Uterus (tissue), 4 donors: ENCODE data around the gene NCAPD2. TPM values are rescaled to one million over a fixed set of nuclear protein-coding genes. Genes with fewer than 3 reads are reported as not detected.

Experiments
- DNase-seq, 2 donors: peaks; one replicate each; pipeline ENCODE4 v3.0.0-alpha.2; 2019 to 2020
- H3K27ac ChIP-seq, 2 donors: fragments of 200-600 bp; sonication (generic); 1 replicate in 1 of 2; 2 replicates in 1 of 2; pipeline ENCODE4 v1.5.1; 2016 to 2018
- H3K27me3 ChIP-seq, 2 donors: fragments of 200-600 bp; sonication (generic); one replicate each; pipeline ENCODE4 v1.5.1; 2018 to 2019; ENCODE audit warnings: control low read depth in 1 of 2
- H3K36me3 ChIP-seq, 2 donors: fragments of 200-600 bp; sonication (generic); one replicate each; pipeline ENCODE4 v1.5.1; 2019; ENCODE audit warnings: control low read depth in 1 of 2
- H3K4me1 ChIP-seq, 2 donors: fragments of 200-600 bp; sonication (generic); one replicate each; pipeline ENCODE4 v1.5.1; 2018 to 2019; ENCODE audit warnings: control low read depth in 1 of 2
- H3K4me3 ChIP-seq, 2 donors: fragments of 200-600 bp; sonication (generic); 1 replicate in 1 of 2; 2 replicates in 1 of 2; pipeline ENCODE4 v1.5.1; 2018 to 2019; ENCODE audit warnings: mild to moderate bottlenecking in 1 of 2
- H3K9me3 ChIP-seq, 2 donors: fragments of 200-600 bp; sonication (generic); one replicate each; pipeline ENCODE4 v1.5.1; 2019; ENCODE audit warnings: control low read depth in 1 of 2
- POLR2A ChIP-seq, 2 donors: fragments of 450-650 bp; IDR thresholded peaks; one replicate each; pipeline ENCODE4 v1.6.1; 2016; ENCODE audit warnings: antibody characterized with exemption in 2 of 2, mild to moderate bottlenecking in 1 of 2, moderate library complexity in 1 of 2
- intact Hi-C: fragments of 100-400 bp; cut with DNase I; formaldehyde crosslinking; loops from one replicate; pipeline ENCODE4 v1.15.1; 2023; ENCODE audit warnings: low total_unique reads
- small RNA-seq: library from RNA; depleted of rRNA; stranded (forward); fragments of <200 nt; gene quantifications from one replicate; pipeline ENCODE3, GENCODE V24; 2016
- total RNA-seq, 4 donors: library from RNA; depleted of rRNA in 3 of 4; stranded (reverse); fragments of >200 nt in 3 of 4; gene quantifications; one replicate each; pipeline versions ENCODE4 v1.1.0 to v1.2.4, GENCODE V29; 2014 to 2023
- TF ChIP-seq, protein P1 (sequence below), 4 experiments: fragments of 200-600 bp in 2 of 4; fragments of 450-650 bp in 2 of 4; sonication (generic) in 2 of 4; IDR thresholded peaks; one replicate each; pipeline ENCODE4 v1.5.1; 2016 to 2019; ENCODE audit warnings: antibody characterized with exemption in 4 of 4, mild to moderate bottlenecking in 2 of 4, moderate library complexity in 1 of 4
- donor health status: DM: yes; HTN: yes; CAD: no.

Gene NCAPD2
- total RNA-seq, 4 donors from 2014 or later: 2.8 to 145 (median 19.3) TPM

DNA sequence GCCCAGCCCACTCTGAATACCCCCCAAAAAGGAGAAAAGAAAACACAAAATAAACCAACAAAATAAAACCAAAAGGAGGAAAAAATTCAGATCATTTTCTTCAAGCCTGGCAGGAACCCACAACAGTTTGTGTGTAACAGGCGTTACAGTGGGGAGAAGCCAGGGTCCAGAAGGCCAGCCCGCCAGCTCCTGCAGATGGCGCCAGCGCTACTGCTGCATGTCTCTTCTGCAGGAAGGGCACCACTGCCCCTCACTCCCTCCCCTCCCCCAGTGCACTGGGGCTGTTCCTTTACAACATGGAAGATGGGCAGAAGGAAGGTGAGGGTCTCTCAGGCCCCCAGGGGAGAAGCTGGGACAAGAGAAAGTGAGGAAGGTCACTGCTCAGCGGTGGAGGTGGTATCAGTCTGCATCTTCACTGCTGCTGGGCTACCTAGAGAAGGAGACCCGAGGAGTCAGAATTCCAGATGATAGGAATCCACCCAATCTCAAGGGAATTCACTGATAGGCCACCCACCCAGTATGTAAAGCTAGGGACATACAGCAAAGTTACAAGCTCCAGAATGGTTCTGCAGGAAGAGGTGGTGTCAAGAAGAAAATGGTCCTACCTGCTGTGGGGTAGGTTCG is 76.5 kb downstream of the NCAPD2 start:
- Histone ChIP-seq H3K4me1 (no peaks in the 10 kb centered on the region), H3K36me3 (no peaks in the 10 kb centered on the region), H3K27ac (no peak overlapping the region), H3K4me3 (no peak overlapping the region), H3K9me3 (no peaks in the 10 kb centered on the region), H3K27me3 (no peaks in the 10 kb centered on the region)
- intact Hi-C loops: no loop called here
- TF ChIP-seq POLR2A (IDR thresholded peaks at IDR 0.05): no peak
- TF ChIP-seq, protein P1, sequence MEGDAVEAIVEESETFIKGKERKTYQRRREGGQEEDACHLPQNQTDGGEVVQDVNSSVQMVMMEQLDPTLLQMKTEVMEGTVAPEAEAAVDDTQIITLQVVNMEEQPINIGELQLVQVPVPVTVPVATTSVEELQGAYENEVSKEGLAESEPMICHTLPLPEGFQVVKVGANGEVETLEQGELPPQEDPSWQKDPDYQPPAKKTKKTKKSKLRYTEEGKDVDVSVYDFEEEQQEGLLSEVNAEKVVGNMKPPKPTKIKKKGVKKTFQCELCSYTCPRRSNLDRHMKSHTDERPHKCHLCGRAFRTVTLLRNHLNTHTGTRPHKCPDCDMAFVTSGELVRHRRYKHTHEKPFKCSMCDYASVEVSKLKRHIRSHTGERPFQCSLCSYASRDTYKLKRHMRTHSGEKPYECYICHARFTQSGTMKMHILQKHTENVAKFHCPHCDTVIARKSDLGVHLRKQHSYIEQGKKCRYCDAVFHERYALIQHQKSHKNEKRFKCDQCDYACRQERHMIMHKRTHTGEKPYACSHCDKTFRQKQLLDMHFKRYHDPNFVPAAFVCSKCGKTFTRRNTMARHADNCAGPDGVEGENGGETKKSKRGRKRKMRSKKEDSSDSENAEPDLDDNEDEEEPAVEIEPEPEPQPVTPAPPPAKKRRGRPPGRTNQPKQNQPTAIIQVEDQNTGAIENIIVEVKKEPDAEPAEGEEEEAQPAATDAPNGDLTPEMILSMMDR (IDR thresholded peaks at IDR 0.05): peak in 2 of 4 experiments; percentile 11 to 35
- DNase-seq: peak in 1 of 2 donors; percentile 34

DNA sequence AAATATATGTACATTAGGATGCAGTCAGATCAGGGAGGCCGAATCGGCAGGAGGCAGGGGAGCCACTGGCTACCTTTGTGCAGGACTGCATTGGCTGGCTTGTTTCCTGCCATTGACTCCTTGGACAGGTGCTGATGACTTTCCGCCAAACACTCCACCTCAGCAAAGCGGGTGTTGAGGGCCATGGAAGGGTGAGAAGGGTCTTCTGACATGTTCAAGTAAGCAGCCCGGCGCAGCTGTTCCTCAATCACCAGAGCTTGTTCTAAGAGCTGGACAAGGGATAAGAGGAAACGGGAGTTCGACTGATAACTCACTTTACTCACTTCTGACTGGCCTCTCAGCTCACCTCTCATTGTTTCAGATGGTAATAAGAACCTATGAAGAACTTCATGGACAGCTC is 79.1 kb downstream of the NCAPD2 start:
- no peak overlapping the region for H3K4me3 ChIP-seq
- no peaks in the 10 kb centered on the region for H3K9me3 ChIP-seq
- intact Hi-C loops: no loop called here
- no peaks in the 10 kb centered on the region for H3K27me3 ChIP-seq
- H3K36me3 ChIP-seq: no peaks in the 10 kb centered on the region
- DNase-seq: no peak
- H3K27ac ChIP-seq: no peak overlapping the region
- no peaks in the 10 kb centered on the region for H3K4me1 ChIP-seq
- TF ChIP-seq POLR2A (IDR thresholded peaks at IDR 0.05): no peak
- TF ChIP-seq, protein P1 (IDR thresholded peaks at IDR 0.05): no peak

DNA sequence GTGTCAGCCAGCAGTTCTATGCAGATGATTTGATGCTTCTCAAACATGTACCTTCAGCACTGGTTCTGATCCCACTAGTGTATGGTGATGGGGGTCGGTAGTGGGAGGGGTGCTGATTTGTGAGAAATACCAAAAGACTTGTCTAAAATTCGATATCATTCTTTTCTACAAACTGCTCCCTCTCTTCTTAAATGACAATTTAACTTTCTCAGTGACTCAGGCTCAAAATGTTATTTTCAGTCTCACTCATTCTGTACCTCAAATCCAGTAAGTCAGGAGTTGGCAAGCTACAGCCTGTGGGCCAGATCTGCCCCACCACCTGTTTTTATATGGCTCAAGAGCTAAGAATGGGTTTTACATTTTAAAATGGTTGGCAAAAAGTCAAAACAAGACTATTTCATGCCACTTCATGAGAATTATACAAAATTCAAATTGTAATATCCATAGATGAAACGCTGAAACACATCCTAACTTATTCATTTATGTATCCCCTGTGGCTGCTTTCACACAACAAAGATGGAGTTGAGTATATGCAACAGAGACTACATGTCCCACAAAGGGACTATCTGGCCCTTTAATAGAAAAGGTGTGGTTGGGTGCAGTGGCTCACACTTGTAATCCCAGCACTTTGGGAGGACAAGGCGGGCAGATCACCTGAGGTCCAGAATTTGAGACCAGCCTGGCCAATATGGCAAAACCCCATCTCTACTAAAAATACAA is 80.8 kb downstream of the NCAPD2 start:
- intact Hi-C loops: no loop called here
- TF ChIP-seq POLR2A (IDR thresholded peaks at IDR 0.05): no peak
- TF ChIP-seq, protein P1 (IDR thresholded peaks at IDR 0.05): no peak
- no peak overlapping the region for H3K27ac ChIP-seq
- H3K4me1 ChIP-seq: no peaks in the 10 kb centered on the region
- no peak overlapping the region for H3K4me3 ChIP-seq
- no peaks in the 10 kb centered on the region for H3K27me3 ChIP-seq
- DNase-seq: no peak
- H3K9me3 ChIP-seq: no peaks in the 10 kb centered on the region
- H3K36me3 ChIP-seq: no peaks in the 10 kb centered on the region

DNA sequence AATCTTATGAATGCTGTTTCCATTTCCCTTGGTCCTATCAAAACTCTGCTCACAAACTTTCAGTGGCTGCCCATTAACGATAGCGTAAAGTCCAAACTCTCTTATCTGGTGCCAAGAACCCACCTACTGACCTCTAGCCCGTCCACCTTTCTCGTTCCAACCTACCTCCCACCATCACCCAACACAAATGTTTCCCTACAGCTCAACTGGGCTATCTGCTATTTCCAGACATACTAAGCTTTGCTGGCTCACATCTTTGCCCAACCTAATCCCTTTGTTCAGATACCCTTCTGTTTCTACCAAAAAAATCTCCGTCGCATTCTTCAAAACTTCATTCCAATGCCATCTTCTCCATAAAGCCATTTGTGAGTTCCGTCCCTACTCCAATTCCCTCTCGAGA is 81.7 kb downstream of the NCAPD2 start:
- Histone ChIP-seq H3K27ac (no peak overlapping the region), H3K4me3 (no peak overlapping the region), H3K9me3 (no peaks in the 10 kb centered on the region), H3K36me3 (no peaks in the 10 kb centered on the region), H3K27me3 (no peaks in the 10 kb centered on the region), H3K4me1 (no peaks in the 10 kb centered on the region)
- TF ChIP-seq, protein P1 (IDR thresholded peaks at IDR 0.05): no peak
- no peak for TF ChIP-seq POLR2A (IDR thresholded peaks at IDR 0.05)
- intact Hi-C loops: no loop called here
- DNase-seq: no peak

Small RNAs within 50 kb of the gene (small RNA-seq; reads per million reads assigned to genes)
- gene SCARNA11: 334 reads per million, percentile 96 among the genes with 10 or more reads in this experiment

Other genes with a start within 250 kb of the NCAPD2 start
- 1 to 10 TPM in 2 of 4 donors, under 1 TPM in 1, not detected in 1; 0.29 to 1.9 (median 1.7) TPM for gene PLEKHG6, start 183.4 kb upstream of the NCAPD2 start, total RNA-seq
- gene TNFRSF1A, start 152.0 kb upstream of the NCAPD2 start, total RNA-seq: 100 to 1,000 TPM in 3 of 4 donors, 10 to 100 TPM in 1; 71.8 to 297 (median 174) TPM
- 10 to 100 TPM in 2 of 4 donors, 1 to 10 TPM in 2; 1.3 to 38.3 (median 7.3) TPM for gene SCNN1A, start 118.5 kb upstream of the NCAPD2 start, total RNA-seq
- gene LTBR, start 109.9 kb upstream of the NCAPD2 start, total RNA-seq: 100 to 1,000 TPM in 1 of 4 donors, 10 to 100 TPM in 3; 28.1 to 116 (median 83.5) TPM
- 1 to 10 TPM in 1 of 4 donors, under 1 TPM in 1, not detected in 2; 0.35 to 1.4 TPM for gene CD27, start 49.1 kb upstream of the NCAPD2 start, total RNA-seq
- gene TAPBPL, start 42.1 kb upstream of the NCAPD2 start, total RNA-seq: 10 to 100 TPM in 3 of 4 donors, 1 to 10 TPM in 1; 10.0 to 25.7 (median 17.1) TPM
- 10 to 100 TPM in 1 of 4 donors, 1 to 10 TPM in 3; 1.0 to 17.7 (median 6.8) TPM for gene VAMP1, start 23.4 kb upstream of the NCAPD2 start, total RNA-seq
- gene MRPL51, start 840 bp upstream of the NCAPD2 start, total RNA-seq: 10 to 100 TPM; 14.1 to 83.7 (median 36.4) TPM
- 1,000 to 10,000 TPM in 2 of 4 donors, 100 to 1,000 TPM in 2; 962 to 1,122 (median 1,020) TPM for gene GAPDH, start 40.4 kb downstream of the NCAPD2 start, total RNA-seq
- 10 to 100 TPM; 17.1 to 50.6 (median 32.8) TPM for gene IFFO1, start 61.9 kb downstream of the NCAPD2 start, total RNA-seq
- 10 to 100 TPM in 2 of 4 donors, 1 to 10 TPM in 2; 4.1 to 47.6 (median 10.1) TPM for gene NOP2, start 74.2 kb downstream of the NCAPD2 start, total RNA-seq
- gene CHD4, start 113.3 kb downstream of the NCAPD2 start, total RNA-seq: 100 to 1,000 TPM in 3 of 4 donors, 10 to 100 TPM in 1; 99.4 to 323 (median 247) TPM
- gene LPAR5, start 141.9 kb downstream of the NCAPD2 start, total RNA-seq: 1 to 10 TPM in 1 of 4 donors, under 1 TPM in 1, not detected in 2; 0.61 to 1.3 TPM
- 1 to 10 TPM in 2 of 4 donors, under 1 TPM in 1, not detected in 1; 0.35 to 1.6 (median 1.5) TPM for gene ACRBP, start 153.3 kb downstream of the NCAPD2 start, total RNA-seq
- gene ING4, start 169.0 kb downstream of the NCAPD2 start, total RNA-seq: 100 to 1,000 TPM in 1 of 4 donors, 10 to 100 TPM in 3; 25.2 to 180 (median 62.0) TPM
- gene ZNF384, start 195.3 kb downstream of the NCAPD2 start, total RNA-seq: 10 to 100 TPM; 13.6 to 71.3 (median 33.1) TPM
- 10 to 100 TPM in 1 of 4 donors, 1 to 10 TPM in 1, under 1 TPM in 1, not detected in 1; 0.55 to 11.5 (median 1.5) TPM for gene PIANP, start 206.7 kb downstream of the NCAPD2 start, total RNA-seq
- gene COPS7A, start 229.9 kb downstream of the NCAPD2 start, total RNA-seq: 10 to 100 TPM; 35.6 to 50.3 (median 37.7) TPM